CD4-positive, alpha-beta T cell treated with Interleukin-6 at 100 ng/mL for 8 hours (primary cell): ENCODE results near the gene CENATAC.
"Not testable (repeated sequence)": the region's sequence is repeated elsewhere in the genome, so short reads cannot be mapped to it uniquely, and the experiment has no call there.

Experiments used
- DNase-seq: peaks from one replicate; pipeline ENCODE4 v3.0.0-alpha.2; 2020; ENCODE audit warnings: mixed read lengths, low spot score

The CENATAC gene

GRCh38 chr11:119027561-119028345 is 29.8 kb downstream of the CENATAC start:
- DNase-seq, result no peak

- no peak for DNase-seq
Observed at GRCh38 chr11:119028346-119029068, 30.6 kb downstream of the CENATAC start.

GRCh38 chr11:119029069-119029339 is 31.1 kb downstream of the CENATAC start:
- no peak for DNase-seq

GRCh38 chr11:119029340-119030028 is 31.5 kb downstream of the CENATAC start:
- DNase-seq, result no peak

- no peak for DNase-seq
Observed at GRCh38 chr11:119030029-119030328, 32.0 kb downstream of the CENATAC start.

- DNase-seq, result peak; percentile 99
Observed at GRCh38 chr11:119030329-119031047, 32.5 kb downstream of the CENATAC start, which contains the start of gene SLC37A4. Gene SLC37A4, minus strand, starts transcription at chr11:119030877.

GRCh38 chr11:119031912-119032280 is 34.0 kb downstream of the CENATAC start:
- no peak for DNase-seq

GRCh38 chr11:119033421-119033820 is 35.5 kb downstream of the CENATAC start:
- DNase-seq, result not testable (repeated sequence)

GRCh38 chr11:119034813-119035212 is 36.9 kb downstream of the CENATAC start:
- no peak for DNase-seq

- no peak for DNase-seq
Observed at GRCh38 chr11:119038884-119039283, 40.9 kb downstream of the CENATAC start.

GRCh38 chr11:119039471-119039870 is 41.5 kb downstream of the CENATAC start:
- not testable (repeated sequence) for DNase-seq

- DNase-seq, result no peak
Observed at GRCh38 chr11:119041821-119042514, 44.0 kb downstream of the CENATAC start.

- no peak for DNase-seq
Observed at GRCh38 chr11:119042927-119043326, 45.0 kb downstream of the CENATAC start.

GRCh38 chr11:119044708-119045107 is 46.8 kb downstream of the CENATAC start:
- DNase-seq, result no peak

- DNase-seq, result no peak
Observed at GRCh38 chr11:119046489-119046888, 48.6 kb downstream of the CENATAC start.

- no peak for DNase-seq
Observed at GRCh38 chr11:119047205-119047604, 49.3 kb downstream of the CENATAC start.

- DNase-seq, result no peak
Observed at GRCh38 chr11:119048644-119049043, 50.7 kb downstream of the CENATAC start.

- no peak for DNase-seq
Observed at GRCh38 chr11:119049081-119049480, 51.1 kb downstream of the CENATAC start.

- DNase-seq, result no peak
Observed at GRCh38 chr11:119051440-119052162, 53.7 kb downstream of the CENATAC start.

GRCh38 chr11:119052163-119052814 is 54.4 kb downstream of the CENATAC start:
- no peak for DNase-seq

GRCh38 chr11:119054418-119054817 is 56.5 kb downstream of the CENATAC start:
- no peak for DNase-seq
